Measurements from ENCODE around the gene LSM3. TPM values are rescaled to one million over a fixed set of nuclear protein-coding genes. Genes with fewer than 3 reads are reported as not detected.

Gene LSM3
- total and polyA plus RNA-seq, 7 donors: 11.1 to 20.2 (median 14.1) TPM

- Histone ChIP-seq H3K9me3 (no peaks in the 10 kb centered on the region), H3K27me3 (ENCODE audit: insufficient read depth in 3 of 3, low read length in 2 of 3) (no peaks in the 10 kb centered on the region), H3K4me1 (peaks cover 13% of the 10 kb centered on the region), H3K36me3 (ENCODE audit: insufficient read depth in 1 of 2, low read depth in 1 of 2) (peaks cover 0 to 90% of the 10 kb centered on the region in 2 donors), H3K27ac (no peak overlapping the region), H3K4me3 (no peak overlapping the region)
- DNase-seq: no peak
- intact Hi-C loops (cut with DNase I): no loop called here
- TF ChIP-seq CTCF (IDR thresholded peaks at IDR 0.05): no peak
- ATAC-seq: no peak
- WGBS, 3 donors: 86 to 93% (median 91%) methylated on average over 6 of the region's 6 CpGs
These were observed 25.0 kb upstream of the LSM3 start for GRCh38 chr3:14153663-14154062.

- intact Hi-C loops (cut with DNase I): no loop called here
- Histone ChIP-seq H3K9me3 (no peaks in the 10 kb centered on the region), H3K27ac (no peak overlapping the region), H3K36me3 (ENCODE audit: insufficient read depth in 1 of 2, low read depth in 1 of 2) (peaks cover under 1 to 91% of the 10 kb centered on the region in 2 donors), H3K4me1 (peaks cover 13% of the 10 kb centered on the region), H3K4me3 (no peak overlapping the region), H3K27me3 (ENCODE audit: insufficient read depth in 3 of 3, low read length in 2 of 3) (no peaks in the 10 kb centered on the region)
- no peak for TF ChIP-seq CTCF (IDR thresholded peaks at IDR 0.05)
- 85 to 88% (median 87%) methylated on average over 5 of the region's 5 CpGs for WGBS, 3 donors
- DNase-seq (no peak), ATAC-seq (no peak)
These were observed 24.3 kb upstream of the LSM3 start for GRCh38 chr3:14154276-14154675.

GRCh38 chr3:14154895-14155440 is 23.6 kb upstream of the LSM3 start:
- WGBS, 3 donors: 85 to 92% (median 87%) methylated on average over 7 of the region's 7 CpGs
- ATAC-seq (no peak), DNase-seq (no peak)
- peaks cover 13% of the 10 kb centered on the region for H3K4me1 ChIP-seq
- H3K36me3 ChIP-seq (ENCODE audit: insufficient read depth in 1 of 2, low read depth in 1 of 2): peaks cover 6 to 94% of the 10 kb centered on the region in 2 donors
- H3K27me3 ChIP-seq (ENCODE audit: insufficient read depth in 3 of 3, low read length in 2 of 3): no peaks in the 10 kb centered on the region
- H3K9me3 ChIP-seq: no peaks in the 10 kb centered on the region
- no peak overlapping the region for H3K27ac ChIP-seq
- no peak overlapping the region for H3K4me3 ChIP-seq
- no peak for TF ChIP-seq CTCF (IDR thresholded peaks at IDR 0.05)
- intact Hi-C loops (cut with DNase I): no loop called here

- Histone ChIP-seq H3K4me3 (no peak overlapping the region), H3K4me1 (peaks cover 13% of the 10 kb centered on the region), H3K36me3 (ENCODE audit: insufficient read depth in 1 of 2, low read depth in 1 of 2) (peaks cover 8 to 98% of the 10 kb centered on the region in 2 donors), H3K27ac (no peak overlapping the region), H3K9me3 (peaks cover 3% of the 10 kb centered on the region), H3K27me3 (ENCODE audit: insufficient read depth in 3 of 3, low read length in 2 of 3) (no peaks in the 10 kb centered on the region)
- intact Hi-C loops (cut with DNase I): no loop called here
- 89 to 94% (median 92%) methylated on average over 7 of the region's 7 CpGs for WGBS, 3 donors
- DNase-seq (no peak), ATAC-seq (no peak)
- TF ChIP-seq CTCF (IDR thresholded peaks at IDR 0.05): no peak
These were observed 22.4 kb upstream of the LSM3 start for GRCh38 chr3:14156201-14156600.
